Breast epithelium (tissue), 3 donors: ENCODE data around the gene ICAM2.

Source experiments
- POLR2A ChIP-seq: fragments of 450-650 bp; IDR thresholded peaks from one replicate; pipeline ENCODE4 v1.6.1; 2016; ENCODE audit warnings: antibody characterized with exemption, mild to moderate bottlenecking, moderate library complexity
- TF ChIP-seq, protein P1 (sequence below), 3 donors: fragments of 450-650 bp; IDR thresholded peaks; one replicate each; pipeline ENCODE4 v1.5.1; 2016 to 2017; ENCODE audit warnings: antibody characterized with exemption in 3 of 3, mild to moderate bottlenecking in 3 of 3, moderate library complexity in 3 of 3

DNA sequence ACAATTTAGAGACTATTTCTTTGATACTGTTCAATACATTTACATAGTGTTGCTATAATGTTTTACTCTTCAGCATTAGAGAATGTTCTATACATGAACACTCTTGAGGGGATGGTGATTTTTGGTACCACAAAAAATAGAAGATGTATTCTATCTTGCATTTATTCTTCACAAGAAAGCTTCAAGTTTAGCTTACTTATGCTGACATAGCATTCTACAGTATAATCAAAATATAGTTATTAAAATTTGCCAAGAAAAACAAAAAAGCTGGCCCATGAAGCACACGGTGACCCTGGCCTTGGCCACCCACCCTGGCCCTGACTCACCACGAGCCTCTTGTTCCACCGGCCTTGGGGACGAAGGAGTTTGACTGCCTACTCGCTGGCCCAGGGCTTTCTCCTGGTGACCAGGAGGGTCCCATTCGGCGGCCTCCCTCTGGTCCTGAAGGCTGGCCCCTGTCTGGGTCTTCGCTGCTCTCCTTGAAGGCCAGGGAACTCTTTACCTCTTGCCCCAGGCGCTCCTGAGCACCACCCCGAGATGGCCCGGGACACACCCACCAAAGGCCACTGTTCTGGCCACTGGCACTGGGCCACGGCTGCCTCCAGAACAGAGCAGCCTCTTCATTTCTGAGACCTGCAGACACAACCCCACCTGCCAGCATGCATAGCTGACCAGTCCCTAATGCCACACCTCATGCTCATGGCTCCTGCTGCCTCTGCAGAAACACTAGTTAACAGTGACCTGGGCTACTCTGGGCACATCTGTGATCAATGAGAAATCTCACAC is 22.5 kb upstream of the ICAM2 start:
- TF ChIP-seq, protein P1, sequence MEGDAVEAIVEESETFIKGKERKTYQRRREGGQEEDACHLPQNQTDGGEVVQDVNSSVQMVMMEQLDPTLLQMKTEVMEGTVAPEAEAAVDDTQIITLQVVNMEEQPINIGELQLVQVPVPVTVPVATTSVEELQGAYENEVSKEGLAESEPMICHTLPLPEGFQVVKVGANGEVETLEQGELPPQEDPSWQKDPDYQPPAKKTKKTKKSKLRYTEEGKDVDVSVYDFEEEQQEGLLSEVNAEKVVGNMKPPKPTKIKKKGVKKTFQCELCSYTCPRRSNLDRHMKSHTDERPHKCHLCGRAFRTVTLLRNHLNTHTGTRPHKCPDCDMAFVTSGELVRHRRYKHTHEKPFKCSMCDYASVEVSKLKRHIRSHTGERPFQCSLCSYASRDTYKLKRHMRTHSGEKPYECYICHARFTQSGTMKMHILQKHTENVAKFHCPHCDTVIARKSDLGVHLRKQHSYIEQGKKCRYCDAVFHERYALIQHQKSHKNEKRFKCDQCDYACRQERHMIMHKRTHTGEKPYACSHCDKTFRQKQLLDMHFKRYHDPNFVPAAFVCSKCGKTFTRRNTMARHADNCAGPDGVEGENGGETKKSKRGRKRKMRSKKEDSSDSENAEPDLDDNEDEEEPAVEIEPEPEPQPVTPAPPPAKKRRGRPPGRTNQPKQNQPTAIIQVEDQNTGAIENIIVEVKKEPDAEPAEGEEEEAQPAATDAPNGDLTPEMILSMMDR (IDR thresholded peaks at IDR 0.05), result no peak
- no peak for TF ChIP-seq POLR2A
